IMR-90 (cell line): ENCODE results near the gene IL16. TPM values are rescaled to one million over a fixed set of nuclear protein-coding genes. Genes with fewer than 3 reads are reported as not detected.

Experiments used
- ATAC-seq: fragments of 200-7000 bp; cut with Tn5 transposase; 2 replicates; pipeline ENCODE4 v1.9.1; 2020; ENCODE audit warnings: low read depth, mild to moderate bottlenecking, moderate library complexity
- BruUV-seq: library from RNA; stranded (reverse); fragments of 400-500 nt; replicated peaks from 2 replicates; lab custom pipeline; 2021; lab: Mats Ljungman, UMichigan
- CTCF ChIA-PET: fragments of 300-600 bp; formaldehyde crosslinking; extraction: SDS; loops from one replicate; lab custom pipeline; 2021; ENCODE audit warnings: antibody characterized with exemption; lab: Yijun Ruan, JAX
- POLR2A ChIA-PET: fragments of 300-600 bp; sonication (Branson Sonifier 250); formaldehyde crosslinking; loops from one replicate; lab custom pipeline; 2022; ENCODE audit warnings: antibody characterized with exemption; ENCODE audit not compliant: unreplicated experiment; lab: Charles Lee
- DNase-seq: peaks from one replicate; pipeline ENCODE4 v3.0.0; 2013
- H2AFZ ChIP-seq: replicated peaks from 2 replicates; pipeline ENCODE3; 2013; ENCODE audit warnings: low read length, mild to moderate bottlenecking; ENCODE audit not compliant: poor library complexity
- H2AK5ac ChIP-seq: 2 replicates; pipeline ENCODE4 v1.6.1; 2013; ENCODE audit warnings: low read depth, low read length, inconsistent platforms
- H2AK9ac ChIP-seq: replicated peaks from 2 replicates; pipeline ENCODE3; 2013; ENCODE audit warnings: mild to moderate bottlenecking, low read depth, low read length, moderate library complexity; ENCODE audit not compliant: poor library complexity
- H2BK120ac ChIP-seq: 2 replicates; pipeline ENCODE4 v1.6.1; 2013; ENCODE audit warnings: low read depth, low read length, inconsistent platforms
- H2BK15ac ChIP-seq: 3 replicates; pipeline ENCODE4 v1.6.1; 2013; ENCODE audit warnings: low read depth, low read length, inconsistent platforms
- H2BK20ac ChIP-seq: 2 replicates; pipeline ENCODE4 v1.6.1; 2013; ENCODE audit warnings: low read depth, mild to moderate bottlenecking, inconsistent platforms, low read length, moderate library complexity
- H2BK5ac ChIP-seq: 2 replicates; pipeline ENCODE4 v1.6.1; 2013; ENCODE audit warnings: mild to moderate bottlenecking, low read depth, low read length, inconsistent platforms; ENCODE audit not compliant: poor library complexity, severe bottlenecking
- H3K14ac ChIP-seq: replicated peaks from 2 replicates; pipeline ENCODE4 v1.6.1; 2013; ENCODE audit warnings: low read depth, low read length, inconsistent platforms
- H3K18ac ChIP-seq: 2 replicates; pipeline ENCODE4 v1.6.1; 2013; ENCODE audit warnings: low read depth, low read length, control low read depth
- H3K23ac ChIP-seq: 2 replicates; pipeline ENCODE4 v1.6.1; 2013; ENCODE audit warnings: low read depth, low read length, inconsistent platforms
- H3K27ac ChIP-seq: 2 replicates; pipeline ENCODE4 v1.5.1; 2013; ENCODE audit warnings: mild to moderate bottlenecking, control low read depth, low read length; ENCODE audit not compliant: insufficient read depth
- H3K27me3 ChIP-seq: 2 replicates; pipeline ENCODE4 v1.6.1; 2013; ENCODE audit warnings: low read length; ENCODE audit not compliant: control insufficient read depth, insufficient read depth
- H3K36me3 ChIP-seq: 2 replicates; pipeline ENCODE4 v1.6.1; 2013; ENCODE audit warnings: low read length, mixed read lengths; ENCODE audit not compliant: control insufficient read depth, insufficient read depth
- H3K4ac ChIP-seq: 2 replicates; pipeline ENCODE4 v1.6.1; 2013; ENCODE audit warnings: low read depth, low read length, inconsistent platforms
- H3K4me1 ChIP-seq: 2 replicates; pipeline ENCODE4 v1.6.1; 2013; ENCODE audit warnings: low read length, mixed read lengths; ENCODE audit not compliant: control insufficient read depth, insufficient read depth
- H3K4me2 ChIP-seq: 2 replicates; pipeline ENCODE4 v1.6.1; 2013; ENCODE audit warnings: low read depth, mild to moderate bottlenecking, control low read depth, low read length, moderate library complexity
- H3K4me3 ChIP-seq: 2 replicates; pipeline ENCODE4 v1.5.1; 2013; ENCODE audit warnings: low read depth, mild to moderate bottlenecking, control low read depth, low read length, moderate library complexity; ENCODE audit not compliant: insufficient read depth
- H3K56ac ChIP-seq: 2 replicates; pipeline ENCODE4 v1.6.1; 2013; ENCODE audit warnings: low read length, inconsistent platforms; ENCODE audit not compliant: insufficient read depth; ENCODE audit errors: extremely low read depth
- H3K79me1 ChIP-seq, 2 experiments: 2 replicates each; pipeline ENCODE4 v1.6.1; 2013; ENCODE audit warnings: low read length in 2 of 2, inconsistent platforms in 1 of 2, low read depth in 1 of 2
- H3K9ac ChIP-seq: 2 replicates; pipeline ENCODE4 v1.6.1; 2013; ENCODE audit warnings: low read depth, low read length, control low read depth
- H3K9me1 ChIP-seq: 2 replicates; pipeline ENCODE4 v1.6.1; 2013; ENCODE audit warnings: low read length, inconsistent platforms; ENCODE audit not compliant: insufficient read depth
- H3K9me3 ChIP-seq: 2 replicates; pipeline ENCODE4 v1.6.1; 2013; ENCODE audit warnings: low read length; ENCODE audit not compliant: control insufficient read depth, insufficient read depth
- H4K20me1 ChIP-seq: 2 replicates; pipeline ENCODE4 v1.6.1; 2013; ENCODE audit warnings: low read length, inconsistent platforms; ENCODE audit not compliant: insufficient read depth
- H4K5ac ChIP-seq: 2 replicates; pipeline ENCODE4 v1.6.1; 2013; ENCODE audit warnings: mild to moderate bottlenecking, low read depth, low read length, control low read depth
- H4K8ac ChIP-seq, 2 experiments: 2 replicates each; pipeline ENCODE4 v1.6.1; 2013; ENCODE audit warnings: low read depth in 2 of 2, low read length in 2 of 2, control low read depth in 1 of 2, inconsistent platforms in 1 of 2
- H4K91ac ChIP-seq: 2 replicates; pipeline ENCODE4 v1.6.1; 2013; ENCODE audit warnings: low read depth, low read length, inconsistent platforms; ENCODE audit not compliant: insufficient read depth
- BHLHE40 ChIP-seq: fragments of 150-350 bp; IDR thresholded peaks from 2 replicates; pipeline ENCODE4 v1.6.1; 2016; ENCODE audit warnings: mild to moderate bottlenecking, low read depth, low read length
- CEBPB ChIP-seq: IDR thresholded peaks from 2 replicates; pipeline ENCODE4 v1.6.1; 2012; ENCODE audit warnings: low read depth, low read length, improper control_type of control experiment
- CHD1 ChIP-seq: IDR thresholded peaks from 2 replicates; pipeline ENCODE4 v1.6.1; 2012; ENCODE audit warnings: low read depth, low read length, improper control_type of control experiment
- FOS ChIP-seq: fragments of 150-350 bp; IDR thresholded peaks from 2 replicates; pipeline ENCODE4 v1.6.1; 2016; ENCODE audit warnings: low read depth, low read length
- MAFK ChIP-seq: IDR thresholded peaks from 2 replicates; pipeline ENCODE4 v1.6.1; 2012; ENCODE audit warnings: low read depth, low read length, improper control_type of control experiment
- MAZ ChIP-seq: IDR thresholded peaks from 2 replicates; pipeline ENCODE4 v1.6.1; 2012; ENCODE audit warnings: low read depth, mild to moderate bottlenecking, low read length, improper control_type of control experiment, moderate library complexity, borderline replicate concordance
- MXI1 ChIP-seq: IDR thresholded peaks from 2 replicates; pipeline ENCODE4 v1.6.1; 2012; ENCODE audit warnings: low read depth, mild to moderate bottlenecking, low read length, moderate library complexity, borderline replicate concordance
- NFE2L2 ChIP-seq: fragments of 150-350 bp; IDR thresholded peaks from 2 replicates; pipeline ENCODE4 v1.6.1; 2016; ENCODE audit warnings: low read depth, mild to moderate bottlenecking, low read length
- POLR2A ChIP-seq: IDR thresholded peaks from 2 replicates; pipeline ENCODE4 v1.6.1; 2012; ENCODE audit warnings: mild to moderate bottlenecking, low read depth, low read length
- RAD21 ChIP-seq: IDR thresholded peaks from 2 replicates; pipeline ENCODE4 v1.6.1; 2012; ENCODE audit warnings: low read length, improper control_type of control experiment
- RFX5 ChIP-seq: IDR thresholded peaks from 2 replicates; pipeline ENCODE4 v1.8.0; 2012; ENCODE audit warnings: low read depth, mild to moderate bottlenecking, low read length, moderate library complexity
- SMC3 ChIP-seq: fragments of 150-350 bp; IDR thresholded peaks from 2 replicates; pipeline ENCODE4 v1.6.1; 2016; ENCODE audit warnings: low read depth, mild to moderate bottlenecking, antibody characterized with exemption, low read length, moderate library complexity
- WGBS, 2 experiments: methylation state at CpG; one replicate each; pipeline versions ENCODE4 v1.1.5 to v1.1.7; 2013; ENCODE audit warnings: missing lambda C conversion rate in 2 of 2; ENCODE audit not compliant: insufficient read length in 1 of 2; ENCODE audit errors: extremely low coverage in 2 of 2; 5-methylcytosine and 5-hydroxymethylcytosine counted together
- dilution Hi-C: fragments of 300-500 bp; cut with HindIII; formaldehyde crosslinking; loops from one replicate; pipeline ENCODE4 v1.14.3; 2018; ENCODE audit warnings: low sequenced_read_pairs; ENCODE audit not compliant: unreplicated experiment
- in situ Hi-C: fragments of 300-500 bp; cut with MboI; formaldehyde crosslinking; loops from 3 replicates; pipeline ENCODE4 v1.14.3; 2019; ENCODE audit warnings: low sequenced_read_pairs, inconsistent platforms, mixed read lengths
- intact Hi-C: fragments of 100-400 bp; cut with micrococcal nuclease; formaldehyde crosslinking; loops from 2 replicates; pipeline ENCODE4 v1.10.0; 2022
- polyA plus RNA-seq, 3 experiments: library from polyadenylated mRNA; depleted of rRNA; stranded (reverse); fragments of >200 nt; gene quantifications; 2 replicates each; pipeline ENCODE4 v1.2.3, GENCODE V29; 2012; ENCODE audit warnings: low replicate concordance in 1 of 3
- total RNA-seq: library from RNA; depleted of rRNA; stranded (reverse); fragments of >200 nt; gene quantifications from 2 replicates; pipeline ENCODE4 v1.2.3, GENCODE V29; 2012
- TF ChIP-seq, protein P1 (sequence below): fragments of 150-350 bp; IDR thresholded peaks from 2 replicates; pipeline ENCODE4 v1.6.1; 2016; ENCODE audit warnings: low read depth, mild to moderate bottlenecking, low read length, moderate library complexity, borderline replicate concordance
- TF ChIP-seq, protein P2 (sequence below): fragments of 150-350 bp; IDR thresholded peaks from 2 replicates; pipeline ENCODE4 v1.6.1; 2017; ENCODE audit warnings: mild to moderate bottlenecking, antibody characterized with exemption, low read length, low read depth
- TF ChIP-seq, protein P3 (sequence below): conservative IDR thresholded peaks from 2 replicates; pipeline ENCODE4 v1.5.1; 2012; ENCODE audit warnings: mild to moderate bottlenecking, low read depth, low read length, improper control_type of control experiment

IL16 gene
- total and polyA plus RNA-seq, 2 of the 4 experiments (the other 2 are of a cell fraction), result 0.18 to 0.27 TPM

DNA sequence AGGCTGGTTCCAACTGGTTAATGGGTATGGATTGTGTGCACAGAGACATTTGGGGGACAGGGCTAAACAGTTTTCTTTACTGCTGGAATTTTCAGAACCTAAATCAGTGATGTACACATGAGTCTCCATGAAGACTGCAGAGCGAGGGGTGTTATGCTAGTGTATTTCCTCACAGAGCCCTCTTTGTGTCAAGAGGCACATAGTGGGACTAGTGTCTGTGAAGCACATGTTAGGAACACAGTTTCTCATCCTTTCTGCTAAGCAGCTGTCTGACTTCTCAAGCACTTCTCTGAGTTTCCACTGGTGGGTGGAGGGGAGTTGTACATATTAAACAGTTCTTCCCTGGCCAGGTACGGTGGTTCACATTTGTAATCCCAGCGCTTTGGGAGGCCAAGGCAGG lies 136.7 kb downstream of the IL16 start:
- Histone ChIP-seq H3K9me1 (peaks cover 14% of the 10 kb centered on the region), H3K56ac (no peak overlapping the region), H2AK9ac (no peak overlapping the region), H3K4me1 (peaks cover 10% of the 10 kb centered on the region), H2BK20ac (no peak overlapping the region), H2AK5ac (no peak overlapping the region), H4K5ac (no peak overlapping the region), H4K91ac (no peak overlapping the region), H3K27ac (no peak overlapping the region), H3K79me1 (peaks cover 4 to 5% of the 10 kb centered on the region in 2 experiments; a peak in 3 of 4 replicates), H2BK15ac (no peak overlapping the region), H3K4ac (no peak overlapping the region), H2AFZ (no peak overlapping the region), H3K4me3 (no peak overlapping the region), H3K4me2 (no peak overlapping the region), H2BK5ac (no peak overlapping the region), H4K8ac (no peak overlapping the region), H4K20me1 (no peaks in the 10 kb centered on the region), H3K14ac (0 out of 2 replicates have a peak overlapping the region, but pooled peaks have one; percentile 43), H3K9me3 (no peaks in the 10 kb centered on the region), H2BK120ac (no peak overlapping the region), H3K23ac (no peak overlapping the region), H3K27me3 (no peaks in the 10 kb centered on the region), H3K9ac (no peak overlapping the region), H3K36me3 (no peaks in the 10 kb centered on the region), H3K18ac (no peak overlapping the region)
- intact Hi-C loops (no loop called here), dilution Hi-C loops (no loop called here), in situ Hi-C loops (no loop called here)
- DNase-seq (no peak), ATAC-seq (no peak)
- ChIA-PET POLR2A (no interaction called here), CTCF (no interaction called here)
- WGBS, 2 experiments, result 100% methylated on average over 3 of the region's 3 CpGs; no CpG with 5 or more reads in 1 of the 2 experiments
- TF ChIP-seq RAD21 (no peak), MAZ (no peak), POLR2A (no peak), MXI1 (no peak), MAFK (no peak), FOS (no peak), NFE2L2 (no peak), RFX5 (no peak), CHD1 (no peak), SMC3 (no peak), CEBPB (no peak), BHLHE40 (no peak)
- TF ChIP-seq, protein P1, sequence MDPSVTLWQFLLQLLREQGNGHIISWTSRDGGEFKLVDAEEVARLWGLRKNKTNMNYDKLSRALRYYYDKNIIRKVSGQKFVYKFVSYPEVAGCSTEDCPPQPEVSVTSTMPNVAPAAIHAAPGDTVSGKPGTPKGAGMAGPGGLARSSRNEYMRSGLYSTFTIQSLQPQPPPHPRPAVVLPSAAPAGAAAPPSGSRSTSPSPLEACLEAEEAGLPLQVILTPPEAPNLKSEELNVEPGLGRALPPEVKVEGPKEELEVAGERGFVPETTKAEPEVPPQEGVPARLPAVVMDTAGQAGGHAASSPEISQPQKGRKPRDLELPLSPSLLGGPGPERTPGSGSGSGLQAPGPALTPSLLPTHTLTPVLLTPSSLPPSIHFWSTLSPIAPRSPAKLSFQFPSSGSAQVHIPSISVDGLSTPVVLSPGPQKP, result no peak
- TF ChIP-seq, protein P2, sequence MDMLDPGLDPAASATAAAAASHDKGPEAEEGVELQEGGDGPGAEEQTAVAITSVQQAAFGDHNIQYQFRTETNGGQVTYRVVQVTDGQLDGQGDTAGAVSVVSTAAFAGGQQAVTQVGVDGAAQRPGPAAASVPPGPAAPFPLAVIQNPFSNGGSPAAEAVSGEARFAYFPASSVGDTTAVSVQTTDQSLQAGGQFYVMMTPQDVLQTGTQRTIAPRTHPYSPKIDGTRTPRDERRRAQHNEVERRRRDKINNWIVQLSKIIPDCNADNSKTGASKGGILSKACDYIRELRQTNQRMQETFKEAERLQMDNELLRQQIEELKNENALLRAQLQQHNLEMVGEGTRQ, result no peak
- TF ChIP-seq, protein P3, sequence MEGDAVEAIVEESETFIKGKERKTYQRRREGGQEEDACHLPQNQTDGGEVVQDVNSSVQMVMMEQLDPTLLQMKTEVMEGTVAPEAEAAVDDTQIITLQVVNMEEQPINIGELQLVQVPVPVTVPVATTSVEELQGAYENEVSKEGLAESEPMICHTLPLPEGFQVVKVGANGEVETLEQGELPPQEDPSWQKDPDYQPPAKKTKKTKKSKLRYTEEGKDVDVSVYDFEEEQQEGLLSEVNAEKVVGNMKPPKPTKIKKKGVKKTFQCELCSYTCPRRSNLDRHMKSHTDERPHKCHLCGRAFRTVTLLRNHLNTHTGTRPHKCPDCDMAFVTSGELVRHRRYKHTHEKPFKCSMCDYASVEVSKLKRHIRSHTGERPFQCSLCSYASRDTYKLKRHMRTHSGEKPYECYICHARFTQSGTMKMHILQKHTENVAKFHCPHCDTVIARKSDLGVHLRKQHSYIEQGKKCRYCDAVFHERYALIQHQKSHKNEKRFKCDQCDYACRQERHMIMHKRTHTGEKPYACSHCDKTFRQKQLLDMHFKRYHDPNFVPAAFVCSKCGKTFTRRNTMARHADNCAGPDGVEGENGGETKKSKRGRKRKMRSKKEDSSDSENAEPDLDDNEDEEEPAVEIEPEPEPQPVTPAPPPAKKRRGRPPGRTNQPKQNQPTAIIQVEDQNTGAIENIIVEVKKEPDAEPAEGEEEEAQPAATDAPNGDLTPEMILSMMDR, result no peak
- BruUV-seq, result no TSS peak
